DMS114 treated with DMSO at 0.1 percent for 48 hours (cell line): ENCODE results near the gene TOGARAM2.

ENCODE experiments used
- DNase-seq: peaks from one replicate; lab custom pipeline; 2025; ENCODE audit not compliant: unreplicated experiment; lab: John Stamatoyannopoulos, UW

The TOGARAM2 gene

DNA sequence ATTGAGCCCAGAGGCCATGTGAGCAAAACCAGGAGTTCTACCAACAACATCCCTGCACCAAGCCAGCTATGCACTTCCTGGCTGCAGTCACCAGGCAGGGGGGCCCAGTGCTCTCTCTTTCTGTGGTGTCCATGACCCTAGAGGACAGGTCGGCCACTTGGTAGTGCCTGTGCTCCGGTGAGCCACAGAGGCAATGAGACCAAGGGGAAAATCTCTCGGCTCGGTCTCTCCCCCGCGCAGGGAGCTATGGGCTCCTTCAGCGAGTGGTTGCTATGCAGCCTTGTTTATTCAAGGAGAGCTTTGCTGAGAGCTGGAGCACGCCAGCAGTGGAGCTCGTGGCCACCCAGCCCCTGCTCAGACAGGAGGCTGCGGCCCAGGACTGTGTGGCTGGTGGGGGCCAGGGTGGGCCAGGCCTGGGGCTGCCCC is at the start of gene TOGARAM2:
Gene TOGARAM2, plus strand, starts transcription at position 283 of the 426 bp plus-strand sequence. CDS start 13,537 bp downstream, outside the sequence.
- DNase-seq: no peak

GRCh38 chr2:28934769-28935168 is 46.3 kb upstream of the TOGARAM2 start:
- DNase-seq: no peak

GRCh38 chr2:28941008-28941407 is 40.1 kb upstream of the TOGARAM2 start:
- DNase-seq: no peak

GRCh38 chr2:28944535-28945248 is 36.4 kb upstream of the TOGARAM2 start:
- no peak for DNase-seq

DNA sequence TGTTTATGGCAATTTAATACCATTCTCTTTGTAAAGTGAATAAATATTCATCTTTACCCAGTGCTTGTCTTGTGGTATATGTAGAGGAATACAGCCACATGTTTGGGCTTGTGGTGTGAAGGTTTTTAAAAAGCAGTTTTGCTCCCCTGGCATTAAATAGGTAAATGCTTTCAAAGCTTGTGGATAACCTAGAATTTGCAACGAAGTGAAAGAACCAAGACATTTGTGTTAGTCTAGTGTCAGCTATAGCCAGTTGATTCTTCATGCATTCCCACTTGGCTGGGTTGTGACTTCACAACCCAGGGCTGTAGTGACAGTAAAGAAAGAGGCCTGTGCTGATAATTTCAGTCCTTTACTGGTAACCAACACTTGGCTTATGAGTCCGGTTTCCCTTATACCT is 32.9 kb upstream of the TOGARAM2 start:
- DNase-seq: no peak

DNA sequence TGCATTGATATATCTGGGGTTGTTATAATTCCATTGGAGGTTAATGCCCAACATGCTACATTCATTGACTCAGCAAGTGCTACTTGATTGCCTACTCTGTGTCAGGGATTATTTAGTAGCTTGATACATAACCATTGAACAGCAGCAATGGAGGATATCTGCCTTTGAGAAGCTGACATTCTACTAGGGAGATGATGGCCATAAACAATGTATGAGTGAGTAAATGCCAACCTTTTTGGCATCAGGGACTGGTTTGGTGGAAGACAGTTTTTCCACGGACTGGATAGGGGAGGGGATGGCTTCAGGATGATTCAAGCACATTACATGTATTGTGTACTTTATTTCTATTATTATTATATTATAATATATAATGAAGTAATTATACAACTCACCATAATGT is 31.9 kb upstream of the TOGARAM2 start:
- no peak for DNase-seq

- DNase-seq: no peak
Measured at GRCh38 chr2:28949617-28950305, 31.3 kb upstream of the TOGARAM2 start.

DNA sequence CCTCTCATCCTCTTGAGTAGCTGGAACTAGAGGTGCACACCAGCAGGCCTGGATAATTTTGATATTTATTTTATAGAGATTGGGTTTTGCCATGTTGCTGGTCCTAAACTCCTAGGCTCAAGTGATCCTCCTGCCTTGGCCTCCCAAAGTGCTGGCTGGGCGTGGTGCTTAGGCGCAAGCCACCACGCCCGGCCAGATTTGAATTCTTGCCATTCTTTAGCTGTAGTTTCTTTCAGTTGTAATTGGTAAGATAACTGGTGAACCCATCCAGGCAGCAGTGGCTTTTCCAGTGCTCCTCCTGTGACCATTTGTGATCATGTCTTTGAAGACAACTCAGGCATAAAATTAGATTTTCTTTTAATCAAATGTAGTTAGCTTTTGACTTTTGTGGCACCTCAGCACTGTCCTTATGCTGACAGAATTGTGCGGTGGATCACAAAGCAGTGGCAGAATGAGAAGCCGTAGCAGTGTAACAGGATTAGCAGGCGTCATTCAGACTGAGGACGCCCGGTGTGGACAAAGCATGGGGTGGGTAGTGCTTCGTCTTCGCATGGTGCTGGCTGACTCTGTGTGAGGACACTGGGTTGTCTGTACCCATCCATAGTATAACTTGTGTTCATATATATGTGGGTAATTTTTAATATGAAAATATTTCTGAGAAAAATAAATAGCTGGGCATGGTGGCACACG is 30.0 kb upstream of the TOGARAM2 start:
- DNase-seq: no peak

GRCh38 chr2:28951910-28952835 is 28.9 kb upstream of the TOGARAM2 start:
- no peak for DNase-seq

DNA sequence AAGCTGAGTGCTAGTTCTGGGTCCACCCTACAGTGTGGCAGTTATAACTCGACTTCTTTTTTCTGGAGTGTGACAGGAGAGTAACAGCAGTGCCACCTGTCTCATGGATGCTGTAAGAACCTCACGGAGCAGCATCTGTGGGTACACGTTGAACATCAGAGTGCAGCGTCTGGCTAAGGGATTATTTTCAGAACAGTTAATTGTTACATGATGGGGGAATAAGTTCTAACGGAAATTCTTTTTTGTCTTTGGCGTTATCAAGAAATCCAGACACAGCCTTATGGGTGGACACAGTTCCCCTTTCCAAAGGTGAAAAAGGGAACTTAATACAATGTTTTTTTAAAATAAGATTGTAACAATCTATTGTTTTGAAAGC is 28.3 kb upstream of the TOGARAM2 start:
- DNase-seq: no peak

GRCh38 chr2:28955467-28955866 is 25.6 kb upstream of the TOGARAM2 start:
- DNase-seq: no peak

- peak; percentile 63 for DNase-seq
Measured at GRCh38 chr2:28956415-28956826, 24.7 kb upstream of the TOGARAM2 start.

DNA sequence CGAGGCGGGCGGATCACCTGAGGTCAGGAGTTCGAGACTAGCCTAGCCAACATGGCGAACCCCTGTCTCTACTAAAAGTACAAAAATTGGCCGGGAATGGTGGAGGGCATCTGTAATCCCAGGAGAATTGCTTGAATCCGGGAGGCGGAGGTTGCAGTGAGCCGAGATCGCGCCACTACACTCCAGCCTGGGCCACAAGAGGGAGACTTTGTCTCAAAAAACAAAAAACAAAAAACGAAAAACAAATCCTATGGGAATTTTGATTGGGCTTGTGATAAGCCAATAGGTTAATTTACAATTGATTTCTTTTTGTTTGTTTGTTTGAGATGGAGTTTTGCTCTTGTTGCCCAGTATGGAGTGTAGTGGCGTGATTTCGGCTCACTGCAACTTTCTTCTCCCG is 24.2 kb upstream of the TOGARAM2 start:
- peak; percentile 46 for DNase-seq

- peak; percentile 77 for DNase-seq
Measured at GRCh38 chr2:28958689-28959088, 22.4 kb upstream of the TOGARAM2 start.

DNA sequence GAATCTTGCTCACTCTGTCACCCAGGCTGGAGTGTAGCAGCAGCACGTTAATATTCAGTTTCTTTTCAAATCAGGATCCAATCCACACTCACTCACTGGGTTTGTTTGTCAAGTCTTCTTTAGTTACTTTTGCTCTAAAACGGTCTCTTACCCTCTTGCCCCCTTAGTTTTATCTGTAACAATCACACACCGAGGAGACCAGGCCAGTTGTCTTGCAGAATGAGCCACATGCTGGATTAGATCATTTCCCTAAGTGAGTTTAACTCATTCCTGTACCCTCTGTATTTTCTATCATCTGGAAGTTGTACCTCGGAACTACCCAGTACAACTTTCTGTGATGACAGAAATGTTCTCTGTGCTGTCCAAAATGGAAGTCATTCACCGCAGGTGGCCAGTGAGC is 20.7 kb upstream of the TOGARAM2 start:
- DNase-seq: no peak

DNA sequence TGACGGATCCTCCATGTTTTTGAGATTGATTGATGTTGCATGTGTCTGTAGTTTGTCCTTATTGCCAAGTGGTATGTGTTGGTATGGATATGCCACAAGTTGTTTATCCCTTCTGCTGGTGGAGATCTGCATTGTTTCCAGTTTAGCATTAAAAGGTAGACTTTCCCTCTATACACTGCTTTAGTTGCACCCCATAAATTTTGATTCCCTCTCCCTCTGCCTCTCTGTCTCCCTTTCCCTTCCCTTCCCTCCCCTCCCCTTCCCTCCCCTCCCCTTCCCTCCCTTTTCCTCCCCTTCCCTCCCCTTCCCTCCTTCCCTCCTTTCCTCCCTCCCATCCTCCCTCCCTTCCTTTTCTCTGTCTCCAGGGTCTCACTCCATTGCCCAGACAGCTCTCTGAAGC is 18.6 kb upstream of the TOGARAM2 start:
- DNase-seq: no peak

DNA sequence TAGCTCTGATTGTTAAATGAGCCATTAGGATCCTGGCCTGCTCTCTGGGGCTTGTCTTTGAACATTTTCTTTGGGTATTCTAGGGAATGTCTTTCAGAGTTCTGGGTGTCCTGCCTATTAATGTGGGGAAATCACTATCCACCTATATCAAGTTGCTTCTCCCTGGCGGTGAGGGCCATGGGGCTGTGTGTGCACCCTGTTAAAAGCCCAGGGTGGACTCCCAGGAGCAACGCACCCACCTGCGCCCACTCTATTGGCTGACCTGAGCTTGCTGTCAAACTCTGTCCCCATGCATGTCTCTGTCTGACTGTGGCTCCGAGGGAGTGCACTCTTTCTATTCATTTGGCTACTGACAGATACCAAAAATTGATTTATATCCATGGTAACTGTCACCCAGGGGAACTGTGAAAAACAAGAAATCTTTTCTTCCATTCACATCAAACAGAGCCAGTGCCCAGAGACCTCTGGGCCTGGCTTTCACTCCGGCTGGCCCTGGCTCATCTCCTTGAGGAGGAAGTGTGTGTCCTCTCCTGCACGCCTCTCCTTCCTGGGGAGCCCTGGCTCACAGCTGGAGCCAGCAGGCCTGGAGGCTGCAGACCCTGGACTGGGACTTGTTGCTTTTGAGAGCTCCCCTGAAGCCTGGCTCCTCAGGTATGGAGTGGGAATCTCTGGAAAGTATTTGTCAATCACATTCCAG is 10.5 kb upstream of the TOGARAM2 start:
- DNase-seq: no peak

DNA sequence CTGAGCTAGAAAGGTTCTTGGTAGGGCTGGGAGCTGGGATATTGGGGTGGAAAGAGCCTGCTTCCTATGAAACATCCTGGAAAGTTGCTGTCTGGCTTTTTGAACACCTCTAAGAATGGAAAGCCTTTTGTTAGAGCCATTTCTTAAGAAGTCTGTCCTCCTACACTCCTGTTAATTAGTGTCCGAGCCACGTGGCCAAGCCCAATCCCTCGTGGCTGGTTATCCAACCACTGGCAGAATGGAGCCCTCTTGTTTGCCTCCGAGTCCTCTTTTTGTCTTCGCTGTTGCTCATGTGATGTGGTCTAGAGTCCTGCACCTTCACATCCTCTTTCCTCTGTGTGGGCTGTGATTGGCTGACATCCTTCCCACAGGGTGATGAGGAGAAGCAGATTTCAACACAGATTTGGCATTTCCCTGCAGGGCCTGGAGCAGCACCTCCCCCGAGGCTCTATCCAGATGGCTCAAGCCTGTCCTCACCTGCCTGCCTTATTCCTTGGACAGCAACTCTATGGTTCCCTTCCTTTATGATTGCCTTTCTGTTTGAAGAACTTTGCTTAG is 8.2 kb upstream of the TOGARAM2 start:
- DNase-seq: no peak

- DNase-seq: no peak
Measured at GRCh38 chr2:28974252-28974651, 6.8 kb upstream of the TOGARAM2 start.

GRCh38 chr2:28975671-28976070 is 5.4 kb upstream of the TOGARAM2 start:
- no peak for DNase-seq
